Measurements from ENCODE around the gene CCDC70.

CCDC70 gene

DNA sequence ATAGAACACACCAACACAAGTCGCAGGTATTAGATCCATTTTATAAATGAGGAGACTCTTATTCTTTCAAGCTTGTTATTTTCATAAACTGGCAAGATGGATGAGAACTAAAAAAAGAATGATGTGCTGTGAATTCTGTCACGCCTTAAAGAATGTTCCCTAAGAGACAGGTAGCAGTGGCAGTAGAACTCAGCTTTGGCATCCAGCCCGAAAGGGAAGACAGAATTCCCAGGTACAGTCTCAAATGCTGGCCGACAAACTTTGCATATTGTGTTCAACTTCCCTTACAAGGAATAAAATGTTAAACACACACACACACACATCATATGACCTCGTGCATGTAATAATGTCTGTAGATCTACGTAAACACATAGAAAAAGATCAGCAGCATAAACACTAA, 20.0 kb upstream of the CCDC70 start:
- TF ChIP-seq EZH2 (optimal IDR thresholded peaks at IDR 0.05; ENCODE audit: low read depth, low read length) = no peak
- no peaks in the 10 kb centered on the region for H3K36me3 ChIP-seq (replicated peaks; ENCODE audit: insufficient read depth, low read length)

DNA sequence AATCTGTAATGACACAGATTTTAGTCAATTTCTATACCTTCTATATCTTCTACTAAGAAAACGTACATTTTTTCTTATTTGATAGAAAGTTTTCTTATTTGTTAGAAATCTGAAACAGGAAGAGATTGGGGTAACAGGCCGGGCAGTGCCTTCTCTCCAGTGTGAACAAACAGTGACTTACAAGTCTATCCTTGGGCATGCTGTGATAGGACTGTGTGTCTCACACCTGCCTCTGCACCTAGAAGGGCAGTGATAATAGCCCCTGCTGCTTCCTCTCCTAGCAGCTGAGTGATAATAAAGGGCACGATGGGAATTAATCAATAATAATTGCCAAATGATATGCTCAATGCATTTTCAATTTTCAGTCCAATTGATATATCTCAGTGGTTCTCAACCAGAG, 18.2 kb upstream of the CCDC70 start:
- H3K36me3 ChIP-seq (replicated peaks; ENCODE audit: insufficient read depth, low read length) = no peaks in the 10 kb centered on the region

More for the DNA sequence above, 20.0 kb upstream of the CCDC70 start:
- H3K4me3 ChIP-seq (ENCODE audit: low read length) = no peak overlapping the region
- H4K20me1 ChIP-seq (ENCODE audit: insufficient read depth, low read length) = no peaks in the 10 kb centered on the region
- H3K9me2 ChIP-seq (replicated peaks; ENCODE audit: insufficient read depth, low read length) = no peaks in the 10 kb centered on the region
- no peak overlapping the region for H3K4me2 ChIP-seq (ENCODE audit: low read depth, low read length)
- H3K79me2 ChIP-seq (ENCODE audit: low read length) = no peaks in the 10 kb centered on the region
- no peaks in the 10 kb centered on the region for H3K4me1 ChIP-seq (ENCODE audit: low read length)
- H2AFZ ChIP-seq (ENCODE audit: low read length) = no peak overlapping the region
- no peaks in the 10 kb centered on the region for H3K27me3 ChIP-seq (replicated peaks; ENCODE audit: insufficient read depth, low read length)
- H3K27ac ChIP-seq (ENCODE audit: low read length) = no peak overlapping the region
- no peaks in the 10 kb centered on the region for H3K9me3 ChIP-seq (replicated peaks; ENCODE audit: insufficient read depth, low read length)
- H3F3A ChIP-seq (ENCODE audit: insufficient read depth, low read length) = no peaks in the 10 kb centered on the region
- H3K9ac ChIP-seq (ENCODE audit: low read length) = no peak overlapping the region
- no peak for DNase-seq

DNA sequence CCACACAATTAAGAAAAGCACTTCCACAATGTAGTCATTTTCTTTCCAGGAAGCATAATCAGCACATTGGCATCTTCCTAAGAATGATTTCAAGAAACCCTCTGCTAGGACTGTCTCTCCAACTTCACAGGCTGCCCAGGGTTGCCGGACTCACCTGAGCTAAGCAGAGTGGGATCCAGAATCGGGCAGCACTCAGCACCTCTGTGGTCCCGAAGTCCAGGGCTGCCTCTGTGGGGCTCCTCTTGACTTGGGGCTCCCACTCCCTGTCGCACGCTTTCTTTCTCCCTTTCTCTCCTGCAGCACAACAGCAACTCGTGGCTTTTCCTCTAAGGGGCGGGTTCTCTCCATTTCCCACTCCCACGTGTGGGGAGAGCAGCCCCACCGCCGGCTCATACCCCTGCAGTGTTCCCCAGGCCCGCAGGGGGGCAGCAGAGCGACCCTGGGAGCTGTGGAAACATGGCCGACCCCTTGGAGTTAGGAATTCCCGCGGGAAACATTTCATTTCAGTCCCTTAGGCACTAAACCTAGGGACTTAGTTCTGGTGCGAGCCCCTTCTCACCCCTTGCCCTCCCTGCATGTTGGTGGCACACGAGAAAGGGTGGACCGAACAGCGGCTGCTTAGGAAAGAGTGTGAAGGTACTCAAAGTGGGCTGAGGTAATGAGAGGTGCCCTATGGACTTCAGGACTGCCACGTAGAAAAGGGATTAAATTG, 16.8 kb upstream of the CCDC70 start, which contains the start of gene TMEM272:
Gene TMEM272, minus strand, starts transcription at position 316 of the 712 bp plus-strand sequence. CDS start 6,647 bp downstream, outside the sequence.
- Histone ChIP-seq H3K79me2 (ENCODE audit: low read length) (no peaks in the 10 kb centered on the region), H3K27ac (ENCODE audit: low read length) (no peak within 1 kb of the TSS), H3K9me3 (replicated peaks; ENCODE audit: insufficient read depth, low read length) (no peaks in the 10 kb centered on the region), H3K4me1 (ENCODE audit: low read length) (no peaks in the 10 kb centered on the region), H3K9me2 (replicated peaks; ENCODE audit: insufficient read depth, low read length) (no peaks in the 10 kb centered on the region), H3K4me2 (ENCODE audit: low read depth, low read length) (peak within 1 kb of the TSS; percentile 41; the same call in 1 of the 2 replicates), H3K27me3 (replicated peaks; ENCODE audit: insufficient read depth, low read length) (no peaks in the 10 kb centered on the region), H3K36me3 (replicated peaks; ENCODE audit: insufficient read depth, low read length) (no peaks in the 10 kb centered on the region), H3K4me3 (ENCODE audit: low read length) (no peak within 1 kb of the TSS), H3F3A (ENCODE audit: insufficient read depth, low read length) (no peaks in the 10 kb centered on the region), H2AFZ (ENCODE audit: low read length) (peak within 1 kb of the TSS; percentile 53; the same call in 1 of the 2 replicates), H3K9ac (ENCODE audit: low read length) (no peak within 1 kb of the TSS), H4K20me1 (ENCODE audit: insufficient read depth, low read length) (no peaks in the 10 kb centered on the region)
- no peak for DNase-seq
- TF ChIP-seq EZH2 (optimal IDR thresholded peaks at IDR 0.05; ENCODE audit: low read depth, low read length) = no peak
- TF ChIP-seq, protein P1, sequence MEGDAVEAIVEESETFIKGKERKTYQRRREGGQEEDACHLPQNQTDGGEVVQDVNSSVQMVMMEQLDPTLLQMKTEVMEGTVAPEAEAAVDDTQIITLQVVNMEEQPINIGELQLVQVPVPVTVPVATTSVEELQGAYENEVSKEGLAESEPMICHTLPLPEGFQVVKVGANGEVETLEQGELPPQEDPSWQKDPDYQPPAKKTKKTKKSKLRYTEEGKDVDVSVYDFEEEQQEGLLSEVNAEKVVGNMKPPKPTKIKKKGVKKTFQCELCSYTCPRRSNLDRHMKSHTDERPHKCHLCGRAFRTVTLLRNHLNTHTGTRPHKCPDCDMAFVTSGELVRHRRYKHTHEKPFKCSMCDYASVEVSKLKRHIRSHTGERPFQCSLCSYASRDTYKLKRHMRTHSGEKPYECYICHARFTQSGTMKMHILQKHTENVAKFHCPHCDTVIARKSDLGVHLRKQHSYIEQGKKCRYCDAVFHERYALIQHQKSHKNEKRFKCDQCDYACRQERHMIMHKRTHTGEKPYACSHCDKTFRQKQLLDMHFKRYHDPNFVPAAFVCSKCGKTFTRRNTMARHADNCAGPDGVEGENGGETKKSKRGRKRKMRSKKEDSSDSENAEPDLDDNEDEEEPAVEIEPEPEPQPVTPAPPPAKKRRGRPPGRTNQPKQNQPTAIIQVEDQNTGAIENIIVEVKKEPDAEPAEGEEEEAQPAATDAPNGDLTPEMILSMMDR (IDR thresholded peaks at IDR 0.05; ENCODE audit: low read length) = peak; percentile 76

More for the DNA sequence above, 18.2 kb upstream of the CCDC70 start:
- H3K4me3 ChIP-seq (ENCODE audit: low read length) = no peak overlapping the region
- H3K9ac ChIP-seq (ENCODE audit: low read length) = no peak overlapping the region
- H3K27ac ChIP-seq (ENCODE audit: low read length) = no peak overlapping the region
- H3K4me1 ChIP-seq (ENCODE audit: low read length) = no peaks in the 10 kb centered on the region
- H3K79me2 ChIP-seq (ENCODE audit: low read length) = no peaks in the 10 kb centered on the region
- H3K4me2 ChIP-seq (ENCODE audit: low read depth, low read length) = no peak overlapping the region
- H3K27me3 ChIP-seq (replicated peaks; ENCODE audit: insufficient read depth, low read length) = no peaks in the 10 kb centered on the region
- DNase-seq = no peak
- no peaks in the 10 kb centered on the region for H4K20me1 ChIP-seq (ENCODE audit: insufficient read depth, low read length)
- H3K9me2 ChIP-seq (replicated peaks; ENCODE audit: insufficient read depth, low read length) = no peaks in the 10 kb centered on the region
- TF ChIP-seq EZH2 (optimal IDR thresholded peaks at IDR 0.05; ENCODE audit: low read depth, low read length) (no peak), EZH2phosphoT487 (IDR thresholded peaks at IDR 0.05; ENCODE audit: low read length) (no peak)
- TF ChIP-seq, protein P1 (IDR thresholded peaks at IDR 0.05; ENCODE audit: low read length) = no peak
- H2AFZ ChIP-seq (ENCODE audit: low read length) = no peak overlapping the region
- no peaks in the 10 kb centered on the region for H3F3A ChIP-seq (ENCODE audit: insufficient read depth, low read length)
- no peaks in the 10 kb centered on the region for H3K9me3 ChIP-seq (replicated peaks; ENCODE audit: insufficient read depth, low read length)
